KMS-11 (cell line): ENCODE data around the gene KRI1.
A peak's percentile ranks its signal among the peaks of the same experiment; 100 is the strongest.

Source experiments
- H2AFZ ChIP-seq: fragments of 200-600 bp; sonication (generic); 2 replicates; pipeline ENCODE4 v1.6.1; 2016; ENCODE audit warnings: antibody characterized with exemption, mixed run types, low read depth
- H3K27ac ChIP-seq: fragments of 200-600 bp; sonication (generic); 2 replicates; pipeline ENCODE4 v1.6.1; 2016; ENCODE audit warnings: mild to moderate bottlenecking, mixed run types
- H3K27me3 ChIP-seq: fragments of 200-600 bp; sonication (generic); 2 replicates; pipeline ENCODE4 v1.6.1; 2017; ENCODE audit warnings: mild to moderate bottlenecking, low read depth, mixed run types, moderate library complexity; ENCODE audit not compliant: insufficient read depth
- H3K36me3 ChIP-seq: fragments of 200-600 bp; sonication (generic); 2 replicates; pipeline ENCODE4 v1.6.1; 2017; ENCODE audit warnings: mild to moderate bottlenecking, mixed run types; ENCODE audit not compliant: insufficient read depth
- H3K4me1 ChIP-seq: fragments of 200-600 bp; sonication (generic); 2 replicates; pipeline ENCODE4 v1.6.1; 2016; ENCODE audit warnings: mild to moderate bottlenecking, low read depth, mixed run types; ENCODE audit not compliant: poor library complexity, severe bottlenecking
- H3K4me2 ChIP-seq: fragments of 200-600 bp; sonication (generic); 2 replicates; pipeline ENCODE4 v1.7.0; 2016; ENCODE audit warnings: mild to moderate bottlenecking, mixed run types
- H3K4me3 ChIP-seq: fragments of 200-600 bp; sonication (generic); IDR thresholded peaks from 2 replicates; pipeline ENCODE4 v1.6.1; 2017; ENCODE audit warnings: low read depth, low read length, mixed read lengths; ENCODE audit not compliant: insufficient read depth
- H3K79me2 ChIP-seq: fragments of 200-600 bp; sonication (generic); 2 replicates; pipeline ENCODE4 v1.6.1; 2016; ENCODE audit warnings: low read depth, mixed run types; ENCODE audit not compliant: insufficient read depth
- H3K9ac ChIP-seq: fragments of 200-600 bp; sonication (generic); 2 replicates; pipeline ENCODE4 v1.6.1; 2016; ENCODE audit warnings: mild to moderate bottlenecking, mixed run types
- H4K20me1 ChIP-seq: fragments of 200-600 bp; sonication (generic); 2 replicates; pipeline ENCODE4 v1.6.1; 2016; ENCODE audit warnings: mild to moderate bottlenecking, mixed run types; ENCODE audit not compliant: insufficient read depth
- TF ChIP-seq, protein P1 (sequence below): fragments of 200-600 bp; sonication (generic); conservative IDR thresholded peaks from 2 replicates; pipeline ENCODE4 v1.6.1; 2017; ENCODE audit warnings: low read depth, mild to moderate bottlenecking, antibody characterized with exemption, low read length, moderate library complexity, mixed read lengths

KRI1 gene

DNA sequence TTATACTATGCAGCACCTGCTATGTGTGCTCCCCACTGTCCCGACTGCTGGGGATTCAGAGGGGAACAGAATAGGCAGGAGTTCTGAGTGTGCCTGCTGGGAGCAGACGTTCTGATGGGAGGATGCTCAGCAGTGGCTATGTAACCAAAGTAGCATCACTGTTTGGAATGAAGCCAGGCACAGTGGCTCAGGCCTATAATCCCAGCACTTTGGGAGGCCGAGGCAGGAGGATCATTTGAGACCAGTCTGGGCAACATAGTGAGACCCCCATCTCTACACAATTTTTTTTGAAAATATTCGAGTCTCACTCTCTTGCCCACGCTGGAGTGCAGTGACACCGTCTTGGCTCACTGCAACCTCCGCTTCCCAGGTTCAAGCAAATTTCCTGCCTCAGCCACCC, 16.1 kb downstream of the KRI1 start:
- H4K20me1 ChIP-seq, result no peaks in the 10 kb centered on the region
- peaks cover 5% of the 10 kb centered on the region; the same call in 1 of the 2 replicates for H3K36me3 ChIP-seq
- no peak overlapping the region for H3K4me3 ChIP-seq
- no peaks in the 10 kb centered on the region for H3K27me3 ChIP-seq
- no peak overlapping the region for H3K27ac ChIP-seq
- peaks cover 7% of the 10 kb centered on the region; the same call in 1 of the 2 replicates for H3K79me2 ChIP-seq
- no peak overlapping the region for H2AFZ ChIP-seq
- H3K4me2 ChIP-seq, result no peak overlapping the region
- H3K9ac ChIP-seq, result no peak overlapping the region
- TF ChIP-seq, protein P1, sequence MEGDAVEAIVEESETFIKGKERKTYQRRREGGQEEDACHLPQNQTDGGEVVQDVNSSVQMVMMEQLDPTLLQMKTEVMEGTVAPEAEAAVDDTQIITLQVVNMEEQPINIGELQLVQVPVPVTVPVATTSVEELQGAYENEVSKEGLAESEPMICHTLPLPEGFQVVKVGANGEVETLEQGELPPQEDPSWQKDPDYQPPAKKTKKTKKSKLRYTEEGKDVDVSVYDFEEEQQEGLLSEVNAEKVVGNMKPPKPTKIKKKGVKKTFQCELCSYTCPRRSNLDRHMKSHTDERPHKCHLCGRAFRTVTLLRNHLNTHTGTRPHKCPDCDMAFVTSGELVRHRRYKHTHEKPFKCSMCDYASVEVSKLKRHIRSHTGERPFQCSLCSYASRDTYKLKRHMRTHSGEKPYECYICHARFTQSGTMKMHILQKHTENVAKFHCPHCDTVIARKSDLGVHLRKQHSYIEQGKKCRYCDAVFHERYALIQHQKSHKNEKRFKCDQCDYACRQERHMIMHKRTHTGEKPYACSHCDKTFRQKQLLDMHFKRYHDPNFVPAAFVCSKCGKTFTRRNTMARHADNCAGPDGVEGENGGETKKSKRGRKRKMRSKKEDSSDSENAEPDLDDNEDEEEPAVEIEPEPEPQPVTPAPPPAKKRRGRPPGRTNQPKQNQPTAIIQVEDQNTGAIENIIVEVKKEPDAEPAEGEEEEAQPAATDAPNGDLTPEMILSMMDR, result no peak
- peaks cover 12% of the 10 kb centered on the region for H3K4me1 ChIP-seq

DNA sequence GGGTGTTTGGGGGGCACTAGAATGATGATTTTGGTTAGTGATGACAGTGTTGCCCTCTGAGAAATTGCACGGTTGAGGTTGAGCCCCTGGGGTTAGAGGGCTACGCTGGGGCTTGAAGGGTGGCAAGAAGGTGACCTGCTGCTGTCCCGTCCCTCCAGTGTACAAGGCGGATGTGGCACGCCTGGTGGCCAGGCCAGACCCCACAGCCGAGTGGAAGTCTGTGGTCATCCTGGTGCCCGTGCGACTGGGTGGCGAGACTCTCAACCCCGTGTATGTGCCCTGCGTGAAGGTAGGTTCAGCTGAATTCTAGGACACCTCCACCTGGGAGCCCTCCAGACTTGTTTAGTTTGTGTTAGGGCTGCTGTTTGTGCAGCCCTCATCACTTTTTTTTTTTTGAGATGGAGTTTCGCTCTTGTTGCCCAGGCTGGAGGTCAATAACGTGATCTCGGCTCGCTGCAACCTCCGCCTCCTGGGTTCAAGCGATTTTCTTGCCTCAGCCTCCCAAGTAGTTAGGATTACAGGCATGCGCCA, 17.0 kb downstream of the KRI1 start:
- no peak overlapping the region for H3K27ac ChIP-seq
- H2AFZ ChIP-seq, result no peak overlapping the region
- H3K4me2 ChIP-seq, result no peak overlapping the region
- H3K27me3 ChIP-seq, result no peaks in the 10 kb centered on the region
- no peaks in the 10 kb centered on the region for H4K20me1 ChIP-seq
- TF ChIP-seq, protein P1, result no peak
- H3K4me3 ChIP-seq, result no peak overlapping the region
- peaks cover 5% of the 10 kb centered on the region; the same call in 1 of the 2 replicates for H3K36me3 ChIP-seq
- H3K4me1 ChIP-seq, result peaks cover 13% of the 10 kb centered on the region
- no peak overlapping the region for H3K9ac ChIP-seq
- peaks cover 14% of the 10 kb centered on the region; the same call in 1 of the 2 replicates for H3K79me2 ChIP-seq

DNA sequence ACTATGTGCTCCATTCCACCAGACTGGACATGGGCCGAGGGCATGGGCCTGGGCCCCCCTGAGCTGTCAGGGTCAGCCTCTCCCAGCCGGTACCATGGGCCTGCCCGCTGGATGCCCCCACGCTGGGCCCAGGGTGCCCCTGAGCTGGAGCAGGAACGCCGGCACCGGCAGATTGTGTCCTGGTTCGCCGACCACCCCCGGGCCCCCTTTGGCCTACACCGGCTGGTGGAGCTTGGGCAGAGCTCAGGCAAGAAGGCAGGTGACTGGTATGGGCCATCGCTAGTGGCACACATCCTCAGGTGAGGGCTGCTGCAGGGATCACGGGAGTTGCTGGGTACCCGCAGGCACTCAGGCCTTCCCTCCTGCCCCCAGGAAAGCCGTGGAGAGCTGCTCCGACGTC, 19.0 kb downstream of the KRI1 start:
- no peak overlapping the region for H3K4me2 ChIP-seq
- H3K27me3 ChIP-seq, result no peaks in the 10 kb centered on the region; the same call in 1 of the 2 replicates
- H3K4me1 ChIP-seq, result peaks cover 20% of the 10 kb centered on the region
- no peak overlapping the region for H3K27ac ChIP-seq
- no peaks in the 10 kb centered on the region for H4K20me1 ChIP-seq
- no peak overlapping the region for H3K9ac ChIP-seq
- TF ChIP-seq, protein P1, result no peak
- peaks cover 14% of the 10 kb centered on the region; the same call in 1 of the 2 replicates for H3K79me2 ChIP-seq
- no peaks in the 10 kb centered on the region for H3K36me3 ChIP-seq
- no peak overlapping the region for H2AFZ ChIP-seq
- H3K4me3 ChIP-seq, result no peak overlapping the region

DNA sequence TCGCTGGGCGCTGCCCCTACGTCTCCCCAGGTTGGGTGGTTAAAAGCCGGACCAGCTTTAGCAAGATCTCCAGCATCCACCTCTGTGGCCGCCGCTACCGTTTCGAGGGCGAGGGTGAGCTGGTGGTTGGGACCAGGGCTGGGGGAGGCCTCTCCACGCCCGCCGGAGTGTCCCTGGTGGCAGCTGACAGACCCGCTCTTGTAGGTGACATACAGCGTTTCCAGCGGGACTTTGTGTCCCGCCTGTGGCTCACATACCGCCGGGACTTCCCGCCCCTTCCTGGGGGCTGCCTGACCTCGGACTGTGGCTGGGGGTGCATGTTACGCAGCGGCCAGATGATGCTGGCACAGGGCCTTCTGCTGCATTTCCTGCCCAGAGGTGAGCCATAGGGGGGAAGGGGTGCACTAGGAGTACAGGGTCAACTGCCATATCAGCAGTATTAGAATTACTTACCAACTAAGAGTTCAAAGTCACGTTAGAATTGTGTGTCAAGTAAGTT, 21.0 kb downstream of the KRI1 start:
- peaks cover 14% of the 10 kb centered on the region; the same call in 1 of the 2 replicates for H3K79me2 ChIP-seq
- no peak overlapping the region; the same call in 1 of the 2 replicates for H3K27ac ChIP-seq
- no peaks in the 10 kb centered on the region for H4K20me1 ChIP-seq
- peak overlapping the region; percentile 91 for H3K4me2 ChIP-seq
- H3K27me3 ChIP-seq, result peaks cover 5% of the 10 kb centered on the region; the same call in 1 of the 2 replicates
- H2AFZ ChIP-seq, result no peak overlapping the region
- TF ChIP-seq, protein P1, result no peak
- H3K4me1 ChIP-seq, result peaks cover 29% of the 10 kb centered on the region
- no peaks in the 10 kb centered on the region for H3K36me3 ChIP-seq
- H3K9ac ChIP-seq, result no peak overlapping the region; the same call in 1 of the 2 replicates
- H3K4me3 ChIP-seq, result no peak overlapping the region
